ENCODE results near the gene OR5W2. TPM values are rescaled to one million over a fixed set of nuclear protein-coding genes. Genes with fewer than 3 reads are reported as not detected.
"Not testable (repeated sequence)": the region's sequence is repeated elsewhere in the genome, so short reads cannot be mapped to it uniquely, and the experiment has no call there.

OR5W2 gene
- total and polyA plus RNA-seq, 9 of the 15 experiments (the other 6 are each of a cell fraction or from before 2014, with no cell fraction given): not detected

DNA sequence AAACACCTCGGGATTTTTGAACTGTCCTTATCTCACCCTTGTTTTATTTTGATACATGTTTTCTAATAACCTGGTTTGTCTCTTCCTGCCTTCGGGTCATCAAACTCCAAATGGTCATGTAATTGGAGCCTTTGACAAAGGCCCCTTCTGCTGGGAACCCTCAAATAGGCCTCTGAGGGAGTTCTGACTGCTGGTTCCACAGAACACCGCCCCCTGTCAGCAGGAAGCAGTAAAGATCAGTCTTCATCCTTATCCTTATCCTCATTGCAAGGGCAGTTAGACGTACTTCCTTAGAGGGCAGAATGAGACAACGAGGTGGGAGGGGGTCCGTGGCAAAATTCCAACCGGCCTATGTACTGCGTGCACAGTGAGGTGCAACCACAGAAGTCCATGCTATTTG lies 19.2 kb downstream of the OR5W2 start:
- no peaks in the 10 kb centered on the region for H3K36me3 ChIP-seq (ENCODE audit: control insufficient read depth, insufficient read depth, low read length)
- no TSS peak for BruUV-seq (replicated peaks)
- H3K4me1 ChIP-seq (replicated peaks in 1 of 2; ENCODE audit: control insufficient read depth in 2 of 2, insufficient read depth in 2 of 2, low read length in 2 of 2): no peaks in the 10 kb centered on the region
- H3K9ac ChIP-seq (ENCODE audit: insufficient read depth in 1 of 2, low read depth in 2 of 2, low read length in 2 of 2): no peak overlapping the region
- H2AFZ ChIP-seq (ENCODE audit: low read depth, low read length): no peak overlapping the region
- no peaks in the 10 kb centered on the region for H4K20me1 ChIP-seq (replicated peaks; ENCODE audit: control insufficient read depth, insufficient read depth, low read length)
- no peaks in the 10 kb centered on the region for H3K9me1 ChIP-seq (ENCODE audit: control insufficient read depth, insufficient read depth, low read length)
- H3K27ac ChIP-seq (ENCODE audit: extremely low read depth, low read depth, low read length): no peak overlapping the region
- ChIA-PET POLR2A (no interaction called here), CTCF (ENCODE audit: low intra/inter-chr PET ratio) (no interaction called here)
- no peak overlapping the region for H3K4me3 ChIP-seq
- no peak for TF ChIP-seq PHTF2 (CRISPR knock-in tag; IDR thresholded peaks at IDR 0.05)
- TF ChIP-seq NFATC3 (IDR thresholded peaks at IDR 0.05): no peak
- TF ChIP-seq ZNF77 (CRISPR knock-in tag; IDR thresholded peaks at IDR 0.05): no peak
- TF ChIP-seq CBFB (CRISPR knock-in tag; IDR thresholded peaks at IDR 0.05): no peak
- TF ChIP-seq DMBX1 (CRISPR knock-in tag; IDR thresholded peaks at IDR 0.05; ENCODE audit: borderline replicate concordance): no peak
- no peak overlapping the region for H3K4me2 ChIP-seq (ENCODE audit: insufficient read depth, low read length)
- H3K27me3 ChIP-seq (ENCODE audit: control insufficient read depth in 2 of 2, insufficient read depth in 2 of 2, low read length in 2 of 2): no peaks in the 10 kb centered on the region
- 2% methylated on average over 8 of the region's 8 CpGs for WGBS (ENCODE audit: insufficient coverage, low coverage, missing lambda C conversion rate)
- DNase-seq (ENCODE audit: extremely low read depth in 1 of 4, low spot score in 3 of 4) (no peak), FAIRE-seq (no peak), ATAC-seq (no peak)
- no peaks in the 10 kb centered on the region for H3K79me2 ChIP-seq (ENCODE audit: control insufficient read depth, insufficient read depth, low read length)
- intact Hi-C loops (cut with micrococcal nuclease) (no loop called here), in situ Hi-C loops (cut with MboI) (no loop called here)
- H3K9me3 ChIP-seq (replicated peaks; ENCODE audit: control insufficient read depth, insufficient read depth, low read depth, low read length): no peaks in the 10 kb centered on the region

GRCh38 chr11:55885481-55885880 lies 28.9 kb downstream of the OR5W2 start:
- not testable (repeated sequence) for H3K9ac ChIP-seq (ENCODE audit: insufficient read depth in 1 of 2, low read depth in 2 of 2, low read length in 2 of 2)

DNA sequence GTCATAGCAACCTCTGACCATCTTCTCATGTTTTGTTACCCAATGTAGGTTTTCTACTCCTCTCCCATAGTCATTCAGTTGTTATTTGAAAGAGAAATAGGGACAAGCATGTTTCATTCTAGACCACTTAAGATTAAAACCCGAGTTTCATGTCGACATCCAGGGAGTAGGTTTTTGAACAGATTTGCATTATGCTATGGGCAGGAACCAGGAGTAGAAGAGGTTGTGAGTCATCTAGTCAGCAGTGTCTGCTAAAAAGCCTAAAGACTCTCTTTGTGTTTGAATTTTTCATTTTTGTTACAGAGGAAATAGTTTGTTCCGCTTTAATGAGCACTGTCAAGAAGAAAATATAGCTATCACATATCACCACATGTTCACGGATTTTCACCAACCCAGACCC lies 29.4 kb downstream of the OR5W2 start:
- H3K27ac ChIP-seq (ENCODE audit: extremely low read depth, low read depth, low read length); intact Hi-C loops (cut with micrococcal nuclease); ATAC-seq; H3K79me2 ChIP-seq (ENCODE audit: control insufficient read depth, insufficient read depth, low read length); H3K36me3 ChIP-seq (ENCODE audit: control insufficient read depth, insufficient read depth, low read length); H3K4me1 ChIP-seq (replicated peaks in 1 of 2; ENCODE audit: control insufficient read depth in 2 of 2, insufficient read depth in 2 of 2, low read length in 2 of 2); FAIRE-seq; H3K9me1 ChIP-seq (ENCODE audit: control insufficient read depth, insufficient read depth, low read length); H3K4me3 ChIP-seq; H3K9me3 ChIP-seq (replicated peaks; ENCODE audit: control insufficient read depth, insufficient read depth, low read depth, low read length); H3K27me3 ChIP-seq (ENCODE audit: control insufficient read depth in 2 of 2, insufficient read depth in 2 of 2, low read length in 2 of 2); H4K20me1 ChIP-seq (replicated peaks; ENCODE audit: control insufficient read depth, insufficient read depth, low read length); H3K4me2 ChIP-seq (ENCODE audit: insufficient read depth, low read length); H3K9ac ChIP-seq (ENCODE audit: insufficient read depth in 1 of 2, low read depth in 2 of 2, low read length in 2 of 2); H2AFZ ChIP-seq (ENCODE audit: low read depth, low read length); POLR2A ChIA-PET; BruUV-seq (replicated peaks); CTCF ChIA-PET (ENCODE audit: low intra/inter-chr PET ratio); DNase-seq (ENCODE audit: extremely low read depth in 1 of 4, low spot score in 3 of 4); in situ Hi-C loops (cut with MboI): not testable (repeated sequence)
- 2% methylated on average over 4 of the region's 4 CpGs for WGBS (ENCODE audit: insufficient coverage, low coverage, missing lambda C conversion rate)

More at GRCh38 chr11:55885481-55885880, 28.9 kb downstream of the OR5W2 start:
- H3K27me3 ChIP-seq (ENCODE audit: control insufficient read depth in 2 of 2, insufficient read depth in 2 of 2, low read length in 2 of 2); H3K79me2 ChIP-seq (ENCODE audit: control insufficient read depth, insufficient read depth, low read length); H4K20me1 ChIP-seq (replicated peaks; ENCODE audit: control insufficient read depth, insufficient read depth, low read length); H2AFZ ChIP-seq (ENCODE audit: low read depth, low read length); H3K27ac ChIP-seq (ENCODE audit: extremely low read depth, low read depth, low read length); FAIRE-seq; BruUV-seq (replicated peaks); DNase-seq (ENCODE audit: extremely low read depth in 1 of 4, low spot score in 3 of 4); H3K4me3 ChIP-seq; H3K4me1 ChIP-seq (replicated peaks in 1 of 2; ENCODE audit: control insufficient read depth in 2 of 2, insufficient read depth in 2 of 2, low read length in 2 of 2); H3K4me2 ChIP-seq (ENCODE audit: insufficient read depth, low read length); H3K36me3 ChIP-seq (ENCODE audit: control insufficient read depth, insufficient read depth, low read length); H3K9me3 ChIP-seq (replicated peaks; ENCODE audit: control insufficient read depth, insufficient read depth, low read depth, low read length); POLR2A ChIA-PET; in situ Hi-C loops (cut with MboI); intact Hi-C loops (cut with micrococcal nuclease); H3K9me1 ChIP-seq (ENCODE audit: control insufficient read depth, insufficient read depth, low read length); CTCF ChIA-PET (ENCODE audit: low intra/inter-chr PET ratio); ATAC-seq: not testable (repeated sequence)
- 0% methylated on average over 8 of the region's 9 CpGs for WGBS (ENCODE audit: insufficient coverage, low coverage, missing lambda C conversion rate)
